Measurements from ENCODE around the gene GRK2. TPM values are rescaled to one million over a fixed set of nuclear protein-coding genes. Genes with fewer than 3 reads are reported as not detected.

GRK2 gene
- total and polyA plus RNA-seq, 9 of the 15 experiments (the other 6 are each of a cell fraction or from before 2014, with no cell fraction given) = 0.24 to 95.8 (median 56.5) TPM

- Histone ChIP-seq H3K27me3 (ENCODE audit: control insufficient read depth in 2 of 2, insufficient read depth in 2 of 2, low read length in 2 of 2) (no peaks in the 10 kb centered on the region), H3K4me1 (replicated peaks in 1 of 2; ENCODE audit: control insufficient read depth in 2 of 2, insufficient read depth in 2 of 2, low read length in 2 of 2) (peaks cover 20 to 38% of the 10 kb centered on the region in 2 experiments), H3K36me3 (ENCODE audit: control insufficient read depth, insufficient read depth, low read length) (peaks cover 2% of the 10 kb centered on the region; the same call in 1 of the 3 replicates), H3K27ac (ENCODE audit: extremely low read depth, low read depth, low read length) (peak overlapping the region; percentile 70; the same call in 1 of the 3 replicates), H3K79me2 (ENCODE audit: control insufficient read depth, insufficient read depth, low read length) (peaks cover 9% of the 10 kb centered on the region), H3K9ac (ENCODE audit: insufficient read depth in 1 of 2, low read depth in 2 of 2, low read length in 2 of 2) (peak overlapping the region in 1 of 2 experiments; percentile 76; a peak in 1 of 4 replicates), H3K4me2 (ENCODE audit: insufficient read depth, low read length) (peak overlapping the region; percentile 73; the same call in 1 of the 2 replicates), H3K9me3 (replicated peaks; ENCODE audit: control insufficient read depth, insufficient read depth, low read depth, low read length) (no peaks in the 10 kb centered on the region), H3K9me1 (ENCODE audit: control insufficient read depth, insufficient read depth, low read length) (no peaks in the 10 kb centered on the region), H4K20me1 (replicated peaks; ENCODE audit: control insufficient read depth, insufficient read depth, low read length) (no peaks in the 10 kb centered on the region), H2AFZ (ENCODE audit: low read depth, low read length) (peak overlapping the region; percentile 96), H3K4me3 (no peak overlapping the region)
- BruUV-seq (replicated peaks) = no TSS peak
- ChIA-PET POLR2A (interaction anchor here (0.6 to 1.8 kb wide), 15 partner anchors 9 to 1039 kb away, joined by 3 to 9 read pairs (median 3); no protein-coding TSS in a partner anchor), CTCF (ENCODE audit: low intra/inter-chr PET ratio) (interaction anchor here (0.7 to 1.7 kb wide), 3 partner anchors 27 to 120 kb away, joined by 3 to 7 read pairs (median 4); no protein-coding TSS in a partner anchor)
- intact Hi-C loops (cut with micrococcal nuclease) = loop anchor here (1.0 to 5.0 kb wide), 3 partner anchors 55 to 180 kb away; no protein-coding TSS in a partner anchor
- no peak for DNase-seq (ENCODE audit: extremely low read depth in 1 of 4, low spot score in 3 of 4)
- ATAC-seq = no peak
- in situ Hi-C loops (cut with MboI) = loop anchor here (5.0 kb wide), 1 partner anchor 120 kb away; no protein-coding TSS in a partner anchor
- 47% methylated on average over 16 of the region's 18 CpGs for WGBS (ENCODE audit: insufficient coverage, low coverage, missing lambda C conversion rate)
- no peak for TF ChIP-seq TFAM (CRISPR knock-in tag; conservative IDR thresholded peaks at IDR 0.05)
- TF ChIP-seq BHLHE40 (IDR thresholded peaks at IDR 0.05; ENCODE audit: low read length) = peak; percentile 33; the same call in 1 of the 2 replicates
- TF ChIP-seq HNRNPUL1 (IDR thresholded peaks at IDR 0.05; ENCODE audit: low read length) = no peak
- TF ChIP-seq TFE3 (CRISPR knock-in tag; IDR thresholded peaks at IDR 0.05) = peak; percentile 42; the same call in 1 of the 2 replicates
- peak; percentile 17 for TF ChIP-seq SMAD1 (IDR thresholded peaks at IDR 0.05; ENCODE audit: low read depth, low read length, partially characterized antibody)
- no peak for TF ChIP-seq MTA2 (IDR thresholded peaks at IDR 0.05; ENCODE audit: low read depth)
- TF ChIP-seq USF2 (CRISPR knock-in tag; IDR thresholded peaks at IDR 0.05) = peak; percentile 28
- no peak for TF ChIP-seq NFE2 (IDR thresholded peaks at IDR 0.05; ENCODE audit: low read depth)
- 0 out of 2 replicates have a peak, but pooled peaks have one; percentile 19 for TF ChIP-seq RAD51 (IDR thresholded peaks at IDR 0.05; ENCODE audit: borderline replicate concordance, low read depth)
- TF ChIP-seq RBFOX2 (IDR thresholded peaks at IDR 0.05; ENCODE audit: low read depth, low read length) = no peak
- TF ChIP-seq E2F6 (IDR thresholded peaks at IDR 0.05; ENCODE audit: borderline replicate concordance in 1 of 2, extremely low read depth in 1 of 2, insufficient read depth in 1 of 2, insufficient read length in 1 of 2, low read depth in 1 of 2, low read length in 1 of 2, poor library complexity in 1 of 2, severe bottlenecking in 1 of 2) = peak in 1 of 2 experiments; percentile 59
- 0 out of 2 replicates have a peak, but pooled peaks have one; percentile 12 for TF ChIP-seq ZNF197 (CRISPR knock-in tag; IDR thresholded peaks at IDR 0.05; ENCODE audit: low read depth)
- no peak for TF ChIP-seq KHSRP (IDR thresholded peaks at IDR 0.05)
- FAIRE-seq = no peak
Measured at GRCh38 chr11:67261946-67262681, 4.2 kb upstream of the GRK2 start.

Measured in K562 (cell line).